GM12801 (cell line): Measurements from ENCODE around the gene ALK.

ENCODE experiments used
- TF ChIP-seq, protein P1 (sequence below): IDR thresholded peaks from one replicate; pipeline ENCODE4 v1.5.1; 2011; ENCODE audit warnings: control low read depth; ENCODE audit not compliant: insufficient read length; ENCODE audit errors: extremely low read depth

ALK gene

GRCh38 chr2:29281086-29281915 lies 640.1 kb downstream of the ALK start:
- TF ChIP-seq, protein P1, sequence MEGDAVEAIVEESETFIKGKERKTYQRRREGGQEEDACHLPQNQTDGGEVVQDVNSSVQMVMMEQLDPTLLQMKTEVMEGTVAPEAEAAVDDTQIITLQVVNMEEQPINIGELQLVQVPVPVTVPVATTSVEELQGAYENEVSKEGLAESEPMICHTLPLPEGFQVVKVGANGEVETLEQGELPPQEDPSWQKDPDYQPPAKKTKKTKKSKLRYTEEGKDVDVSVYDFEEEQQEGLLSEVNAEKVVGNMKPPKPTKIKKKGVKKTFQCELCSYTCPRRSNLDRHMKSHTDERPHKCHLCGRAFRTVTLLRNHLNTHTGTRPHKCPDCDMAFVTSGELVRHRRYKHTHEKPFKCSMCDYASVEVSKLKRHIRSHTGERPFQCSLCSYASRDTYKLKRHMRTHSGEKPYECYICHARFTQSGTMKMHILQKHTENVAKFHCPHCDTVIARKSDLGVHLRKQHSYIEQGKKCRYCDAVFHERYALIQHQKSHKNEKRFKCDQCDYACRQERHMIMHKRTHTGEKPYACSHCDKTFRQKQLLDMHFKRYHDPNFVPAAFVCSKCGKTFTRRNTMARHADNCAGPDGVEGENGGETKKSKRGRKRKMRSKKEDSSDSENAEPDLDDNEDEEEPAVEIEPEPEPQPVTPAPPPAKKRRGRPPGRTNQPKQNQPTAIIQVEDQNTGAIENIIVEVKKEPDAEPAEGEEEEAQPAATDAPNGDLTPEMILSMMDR: no peak

DNA sequence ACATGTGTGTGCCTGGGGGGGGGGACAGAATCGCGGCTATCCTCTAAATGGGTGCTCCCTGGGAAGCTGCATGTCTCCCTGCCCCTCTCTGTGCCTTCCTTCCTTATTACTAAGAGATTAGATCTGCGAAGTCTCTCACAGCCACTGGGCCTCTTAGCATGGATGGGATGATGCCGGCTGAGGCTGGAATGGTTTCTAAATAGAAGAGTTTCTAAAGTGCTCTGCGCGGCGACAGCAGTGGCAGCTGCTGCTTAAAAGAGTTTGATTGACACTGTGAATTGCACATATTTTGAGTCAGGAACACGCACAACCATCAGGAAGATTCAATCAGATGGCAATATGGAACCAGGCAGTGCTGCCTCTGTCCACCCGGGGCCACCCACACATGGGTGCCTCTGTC lies 642.4 kb downstream of the ALK start:
- TF ChIP-seq, protein P1: no peak

GRCh38 chr2:29276151-29276550 lies 645.2 kb downstream of the ALK start:
- TF ChIP-seq, protein P1: no peak

- TF ChIP-seq, protein P1: no peak
Measured at GRCh38 chr2:29275186-29275585, 646.2 kb downstream of the ALK start.

DNA sequence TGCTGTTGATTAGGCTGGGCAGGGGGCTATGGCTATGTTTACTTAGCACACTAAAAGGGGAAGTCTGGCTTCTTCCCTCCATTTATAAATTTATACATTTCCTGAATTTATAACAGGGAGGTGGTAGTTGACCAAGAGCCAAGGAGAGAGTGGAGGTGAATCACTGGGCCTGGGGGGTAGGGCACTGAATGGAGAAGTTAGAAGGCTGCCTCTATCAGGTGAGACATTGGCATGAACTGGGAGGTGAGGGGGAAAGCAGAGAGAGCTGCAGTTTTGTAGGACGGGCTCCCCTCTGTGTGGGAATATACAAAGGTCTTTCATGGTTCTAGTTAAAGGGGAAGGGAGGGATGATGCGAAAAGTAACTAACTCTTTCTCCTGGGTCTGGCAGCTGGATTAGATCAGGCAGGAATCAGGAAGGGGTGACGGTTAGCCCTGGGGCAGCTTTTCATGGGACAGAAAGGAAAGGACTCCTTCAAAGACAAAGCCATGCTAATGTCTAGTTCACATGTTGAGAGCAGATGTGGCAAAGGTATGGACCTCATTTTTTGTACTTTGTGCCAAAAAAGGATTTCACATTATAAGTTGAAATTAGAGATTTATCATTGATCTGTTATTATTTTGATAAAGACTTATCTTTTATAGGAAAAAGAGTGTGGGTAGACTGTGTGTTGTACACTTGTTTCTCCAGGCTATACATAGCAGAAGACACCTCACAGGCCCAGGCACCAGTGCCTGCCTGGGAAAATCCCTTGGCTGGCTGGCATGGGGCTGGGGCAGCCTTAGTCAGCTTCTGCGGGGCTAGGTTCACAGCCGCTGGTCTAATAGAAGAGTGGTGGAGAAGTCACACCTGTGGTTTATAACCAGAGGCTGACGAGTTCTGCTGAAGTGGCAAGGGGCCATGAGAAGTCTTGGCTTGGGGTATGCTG lies 647.4 kb downstream of the ALK start:
- TF ChIP-seq, protein P1: no peak

DNA sequence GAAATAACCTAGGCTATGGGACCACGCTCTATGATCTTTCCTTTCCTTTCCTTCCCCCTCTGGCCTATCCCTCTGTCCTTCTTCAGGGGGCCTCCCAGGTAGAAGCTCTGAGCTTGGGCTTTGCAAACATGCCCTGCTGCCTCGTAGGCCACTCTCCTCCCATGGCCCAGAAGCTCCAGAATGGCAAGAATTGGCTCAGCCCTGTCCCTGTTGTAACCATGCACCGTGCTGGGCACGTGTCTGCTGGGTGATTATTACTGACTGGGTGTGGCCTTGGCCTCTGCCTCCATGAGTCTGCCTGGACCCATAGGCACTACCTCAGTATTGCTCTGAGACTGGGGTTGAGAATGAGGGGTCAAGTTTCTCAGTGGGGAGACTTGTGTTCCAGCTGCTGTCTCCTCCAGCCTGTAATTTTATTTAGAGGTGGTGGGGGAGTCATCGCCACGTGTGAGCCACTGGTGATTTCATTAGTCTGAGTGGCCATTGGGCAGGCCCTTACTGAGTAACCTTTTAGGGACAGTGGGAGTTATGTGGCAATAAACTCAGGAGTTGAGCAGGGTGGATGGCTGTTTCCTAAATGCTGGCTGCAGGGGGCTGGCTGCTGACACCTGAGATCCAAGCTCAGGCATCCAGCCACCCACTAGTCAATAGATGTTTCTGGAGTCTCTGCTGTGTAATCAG lies 648.2 kb downstream of the ALK start:
- TF ChIP-seq, protein P1: no peak

DNA sequence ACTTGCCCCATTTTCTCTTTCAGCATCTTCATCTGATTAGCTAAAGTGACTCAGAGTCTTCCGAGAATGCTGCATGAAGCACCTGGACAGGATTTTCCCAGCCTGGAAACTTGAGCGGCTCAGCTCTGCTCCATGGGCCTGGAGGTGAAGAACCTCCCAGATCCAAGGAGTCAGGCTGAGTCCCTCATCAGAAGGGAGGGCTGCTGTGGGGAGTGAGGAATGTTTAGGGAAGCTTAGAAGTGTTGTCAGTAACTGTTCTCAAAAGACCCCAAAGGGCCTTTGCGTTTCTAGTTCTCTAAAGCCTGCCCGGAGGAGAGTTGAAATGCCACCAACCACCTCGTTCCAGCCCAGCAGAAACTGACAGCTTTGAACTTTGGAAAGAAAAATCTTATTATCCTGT lies 649.1 kb downstream of the ALK start:
- TF ChIP-seq, protein P1: no peak
